UCSD-AML1 (cell line): ENCODE measurements around the gene ZNF576.
"Not testable (repeated sequence)": the region's sequence is repeated elsewhere in the genome, so short reads cannot be mapped to it uniquely, and the experiment has no call there.

Experiments used
- DNase-seq: peaks from one replicate; lab custom pipeline; 2025; ENCODE audit not compliant: unreplicated experiment; lab: John Stamatoyannopoulos, UW

Gene ZNF576

GRCh38 chr19:43598445-43599240 lies 2.2 kb downstream of the ZNF576 start:
- no peak for DNase-seq

- DNase-seq, result no peak
Observed at GRCh38 chr19:43599635-43600295, 3.4 kb downstream of the ZNF576 start.

- DNase-seq, result not testable (repeated sequence)
Observed at GRCh38 chr19:43600326-43600725, 3.9 kb downstream of the ZNF576 start.

DNA sequence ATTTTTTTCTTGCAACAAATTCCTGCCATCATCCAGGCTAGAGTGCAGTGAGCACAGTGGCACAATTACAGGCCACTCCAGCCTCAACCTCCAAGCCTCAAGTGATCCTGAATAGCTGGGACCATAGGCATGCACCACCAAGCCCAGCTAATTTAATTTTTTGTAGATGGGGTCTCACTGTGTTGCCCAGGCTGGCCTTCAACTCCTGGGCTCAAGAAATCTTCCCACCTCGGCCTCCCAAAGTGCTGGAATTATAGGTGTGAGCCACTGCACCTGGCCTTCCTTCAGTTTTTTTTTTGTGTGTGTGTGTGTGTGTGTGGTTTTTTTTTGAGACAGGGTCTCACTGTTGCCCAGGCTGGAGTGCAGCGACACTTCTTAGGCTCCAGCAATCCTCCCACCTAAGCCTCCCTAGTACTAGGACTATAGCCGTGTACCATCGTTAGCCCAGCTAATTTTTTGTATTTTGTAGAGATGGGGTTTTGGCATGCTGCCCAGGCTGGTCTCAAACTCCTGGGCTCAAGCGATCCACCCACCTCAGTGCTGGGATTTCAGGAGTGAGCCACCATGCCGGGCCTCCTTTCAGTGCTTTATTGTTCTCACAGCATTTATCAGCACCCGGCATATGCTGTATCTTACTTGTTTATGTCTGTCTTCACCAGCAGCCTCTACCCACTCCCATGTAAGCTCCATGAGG lies 9.6 kb downstream of the ZNF576 start:
- DNase-seq, result no peak

DNA sequence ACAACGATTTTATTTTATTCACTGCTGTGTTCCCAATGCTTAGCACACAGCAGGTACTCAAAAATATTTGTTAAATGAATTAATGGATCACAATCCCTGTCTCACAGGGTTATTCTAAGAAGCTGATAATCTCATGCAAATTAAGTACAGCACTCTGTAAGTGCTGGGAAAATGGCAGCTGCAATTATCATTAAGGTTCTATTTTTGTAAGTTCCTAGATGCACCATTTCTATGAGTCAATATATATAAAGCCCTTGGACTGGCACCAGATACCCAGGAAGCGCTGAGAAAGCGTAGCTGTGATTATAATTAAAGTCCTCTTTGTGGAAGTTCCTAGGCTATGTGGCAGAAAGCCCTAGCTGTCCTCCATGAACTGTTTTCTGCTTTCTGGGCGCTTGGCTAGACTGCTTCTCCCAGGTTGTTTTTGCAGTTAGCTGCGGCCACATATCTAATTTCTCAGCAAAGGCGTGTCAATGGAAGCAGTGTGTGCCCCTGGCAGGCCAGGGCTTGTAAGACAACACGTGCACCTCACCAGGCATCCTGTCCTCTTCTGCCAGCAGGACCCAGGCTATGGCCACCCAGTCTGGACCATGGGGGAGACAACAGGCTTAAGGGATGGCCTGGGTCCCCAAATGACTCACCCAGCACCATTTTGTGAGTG lies 10.3 kb downstream of the ZNF576 start:
- no peak for DNase-seq

GRCh38 chr19:43607238-43608205 lies 11.1 kb downstream of the ZNF576 start:
- no peak for DNase-seq

DNA sequence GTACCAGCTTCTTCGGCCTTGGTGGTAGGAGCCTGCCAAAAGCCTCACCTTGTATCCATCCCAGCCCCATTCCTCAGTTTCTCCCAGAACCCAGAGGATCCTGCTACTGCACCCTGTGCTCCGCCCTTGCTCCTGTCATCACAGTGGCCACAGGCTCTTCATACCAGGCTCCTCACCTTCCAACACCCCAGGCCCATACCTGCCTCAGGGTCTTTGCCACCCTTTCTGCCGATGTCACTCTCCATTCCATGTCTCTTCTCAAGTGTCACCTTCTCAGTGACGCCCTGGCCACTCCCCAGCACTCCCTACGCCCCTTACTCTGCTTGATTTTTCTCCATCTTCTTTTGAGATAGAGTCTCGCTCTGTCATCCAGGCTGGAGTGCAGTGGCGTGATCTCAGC lies 13.5 kb downstream of the ZNF576 start:
- DNase-seq, result no peak

DNA sequence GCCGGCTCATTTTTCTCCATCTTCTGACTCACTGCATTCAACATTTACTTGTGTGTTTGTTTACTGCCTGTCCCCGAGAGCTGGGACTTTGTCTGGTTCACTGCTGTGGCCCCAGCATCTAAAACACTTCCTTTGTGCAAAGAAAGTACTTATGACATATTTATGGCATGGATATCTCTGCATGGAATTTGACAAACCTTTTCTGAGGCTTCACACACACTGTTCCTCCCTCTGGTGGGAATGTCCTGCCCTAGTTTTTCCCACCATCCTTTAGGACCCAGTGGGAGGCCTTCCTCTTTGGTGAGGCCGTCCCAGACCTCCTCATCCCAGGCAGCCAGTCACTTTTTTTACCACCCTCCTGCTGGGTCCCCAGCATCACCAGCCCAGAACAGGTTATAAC lies 14.1 kb downstream of the ZNF576 start:
- no peak for DNase-seq

GRCh38 chr19:43611788-43612187 lies 15.4 kb downstream of the ZNF576 start, which contains the start of gene SRRM5:
SRRM5 (plus strand) TSS chr19:43612088; CDS start chr19:43612122, 34 bp downstream.
- no peak for DNase-seq

GRCh38 chr19:43612374-43612773 lies 16.0 kb downstream of the ZNF576 start:
- DNase-seq, result no peak

DNA sequence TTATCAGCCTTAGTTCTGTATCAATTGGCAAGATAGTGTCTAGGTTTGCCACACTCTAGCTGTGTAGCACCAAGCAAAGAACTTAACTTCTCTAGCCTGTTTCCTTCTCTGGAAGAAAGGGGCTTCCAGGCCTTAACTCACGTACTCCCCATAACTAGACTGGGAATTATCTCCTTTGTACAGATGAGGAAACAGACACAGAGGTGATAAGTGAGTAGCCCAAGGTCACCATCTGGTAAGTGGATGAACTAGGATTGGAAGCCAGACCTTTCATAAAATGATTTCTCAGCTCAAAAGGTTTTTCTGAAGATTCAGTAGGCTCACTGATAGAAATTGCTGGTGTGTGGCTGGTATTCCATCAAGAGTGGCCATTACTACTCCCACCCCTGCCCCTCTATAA lies 19.9 kb downstream of the ZNF576 start:
- no peak for DNase-seq

- DNase-seq, result no peak
Observed at GRCh38 chr19:43616954-43617353, 20.6 kb downstream of the ZNF576 start.

GRCh38 chr19:43618921-43619261 lies 22.5 kb downstream of the ZNF576 start:
- DNase-seq, result peak; percentile 83

DNA sequence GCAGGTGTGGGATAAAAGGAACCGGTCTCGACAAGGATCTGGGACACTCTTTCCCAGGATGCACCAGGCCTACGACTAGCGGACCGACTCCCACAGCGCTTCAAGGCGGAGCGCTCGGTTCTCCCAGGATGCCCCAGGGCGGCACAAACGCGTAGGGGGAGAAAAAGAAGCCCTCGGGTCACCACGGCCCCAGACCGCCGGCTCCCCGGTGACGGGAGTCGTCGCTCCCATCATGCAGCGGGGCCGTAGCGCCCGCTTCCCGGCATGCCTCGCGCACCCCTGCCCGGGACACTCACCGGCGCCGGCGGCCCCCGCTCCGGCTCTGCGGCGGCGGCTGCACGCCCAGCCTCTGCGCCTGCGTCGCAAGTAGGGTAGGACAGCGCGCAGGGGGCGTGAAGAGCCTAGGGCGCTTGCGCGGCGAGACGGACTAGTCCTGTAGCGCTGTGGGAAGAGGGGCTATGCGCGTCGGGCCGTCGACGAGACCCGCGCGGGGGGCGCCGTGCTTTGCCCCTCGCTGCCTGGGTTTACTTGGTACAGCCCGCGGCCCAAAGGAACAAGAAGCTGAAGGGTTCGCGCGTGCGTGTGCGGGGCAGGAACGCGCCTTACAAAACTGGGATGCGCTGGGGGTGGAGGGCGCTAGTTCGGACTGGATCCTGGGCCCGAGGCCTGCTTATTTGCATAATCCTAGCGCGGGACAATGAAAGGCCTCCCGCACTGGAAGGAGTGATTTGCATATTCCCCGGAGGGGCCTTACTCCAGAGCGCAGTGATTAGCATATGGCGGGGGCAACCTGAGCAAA lies 23.1 kb downstream of the ZNF576 start, which contains the start of gene ZNF428:
ZNF428 (minus strand) TSS at position 368 of the 799 bp plus-strand sequence. CDS start 5,325 bp downstream, outside the sequence.
- DNase-seq, result peak; percentile 88

- no peak for DNase-seq
Observed at GRCh38 chr19:43620061-43621001, 23.9 kb downstream of the ZNF576 start.

GRCh38 chr19:43622070-43622469 lies 25.7 kb downstream of the ZNF576 start:
- DNase-seq, result no peak

GRCh38 chr19:43622956-43623355 lies 26.6 kb downstream of the ZNF576 start:
- DNase-seq, result no peak
